HT1080 (cell line): ENCODE results near the gene OVCH2. TPM values are rescaled to one million over a fixed set of nuclear protein-coding genes. Genes with fewer than 3 reads are reported as not detected.
"Not testable (repeated sequence)": the region's sequence is repeated elsewhere in the genome, so short reads cannot be mapped to it uniquely, and the experiment has no call there.

Source experiments
- DNase-seq: peaks from one replicate; pipeline ENCODE4 v3.0.0-alpha.2; 2015; ENCODE audit warnings: low read depth
- polyA plus RNA-seq, 2 experiments: library from polyadenylated mRNA; depleted of rRNA; stranded (reverse); fragments of >200 nt; gene quantifications; 2 replicates each; pipeline ENCODE4 v1.2.3, GENCODE V29; 2015
- total RNA-seq: library from RNA; depleted of rRNA; stranded (reverse); fragments of >200 nt; shearing (Covaris generic); gene quantifications from 2 replicates; pipeline ENCODE4 v1.2.3, GENCODE V29; 2014; rRNA removed

Gene OVCH2, protein sequence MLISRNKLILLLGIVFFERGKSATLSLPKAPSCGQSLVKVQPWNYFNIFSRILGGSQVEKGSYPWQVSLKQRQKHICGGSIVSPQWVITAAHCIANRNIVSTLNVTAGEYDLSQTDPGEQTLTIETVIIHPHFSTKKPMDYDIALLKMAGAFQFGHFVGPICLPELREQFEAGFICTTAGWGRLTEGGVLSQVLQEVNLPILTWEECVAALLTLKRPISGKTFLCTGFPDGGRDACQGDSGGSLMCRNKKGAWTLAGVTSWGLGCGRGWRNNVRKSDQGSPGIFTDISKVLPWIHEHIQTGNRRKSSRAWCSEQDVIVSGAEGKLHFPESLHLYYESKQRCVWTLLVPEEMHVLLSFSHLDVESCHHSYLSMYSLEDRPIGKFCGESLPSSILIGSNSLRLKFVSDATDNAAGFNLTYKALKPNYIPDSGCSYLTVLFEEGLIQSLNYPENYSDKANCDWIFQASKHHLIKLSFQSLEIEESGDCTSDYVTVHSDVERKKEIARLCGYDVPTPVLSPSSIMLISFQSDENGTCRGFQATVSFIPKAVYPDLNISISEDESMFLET
- not detected in 2 replicates for total RNA-seq
- not detected in 2 replicates for polyA plus RNA-seq (2015; cell fraction: cytosol; rRNA removed)
- polyA plus RNA-seq (2015; cell fraction: nucleus; rRNA removed), result not detected in 2 replicates

DNA sequence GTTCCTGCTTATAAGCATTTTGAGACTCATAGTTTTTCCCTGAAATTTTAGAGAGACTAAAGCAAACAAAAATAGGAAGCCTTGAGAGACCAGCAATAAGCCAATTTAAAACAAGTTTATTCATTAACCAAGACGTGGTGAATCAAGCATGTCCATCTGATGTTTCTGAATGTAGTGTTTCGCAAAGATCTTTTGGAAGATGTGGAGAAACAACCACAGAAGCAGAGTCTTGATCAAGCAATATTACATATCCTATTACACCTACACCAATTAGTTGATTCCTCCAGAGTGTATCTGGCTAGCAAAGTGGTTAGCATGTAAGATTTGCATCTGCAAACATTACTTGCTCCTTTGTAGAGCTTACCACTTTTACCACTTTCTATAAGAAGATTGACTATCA is at the start of gene OVCH2:
Gene OVCH2 (minus strand): TSS at position 101 of the 400 bp plus-strand sequence. CDS start 83 bp downstream, at position 18.
- no peak for DNase-seq

DNA sequence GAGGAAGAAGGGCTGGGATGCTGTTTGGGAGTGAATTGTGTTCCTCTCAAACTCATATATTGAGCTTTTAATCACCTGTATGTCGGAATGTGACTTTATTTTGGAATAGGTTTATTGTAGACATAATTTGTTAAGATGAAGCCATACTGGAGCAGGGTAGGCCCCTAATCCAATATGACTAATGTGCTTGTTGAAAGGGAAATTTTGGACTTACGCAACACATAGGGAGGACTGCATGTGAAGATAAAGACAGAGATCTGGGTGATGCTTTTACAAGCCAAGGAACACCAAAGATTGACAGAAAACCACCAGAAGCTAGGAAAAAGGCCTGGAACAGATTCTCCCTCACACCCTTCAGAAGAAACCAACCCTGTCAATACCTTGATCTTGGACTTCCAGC is 43.2 kb upstream of the OVCH2 start:
- DNase-seq, result no peak

DNA sequence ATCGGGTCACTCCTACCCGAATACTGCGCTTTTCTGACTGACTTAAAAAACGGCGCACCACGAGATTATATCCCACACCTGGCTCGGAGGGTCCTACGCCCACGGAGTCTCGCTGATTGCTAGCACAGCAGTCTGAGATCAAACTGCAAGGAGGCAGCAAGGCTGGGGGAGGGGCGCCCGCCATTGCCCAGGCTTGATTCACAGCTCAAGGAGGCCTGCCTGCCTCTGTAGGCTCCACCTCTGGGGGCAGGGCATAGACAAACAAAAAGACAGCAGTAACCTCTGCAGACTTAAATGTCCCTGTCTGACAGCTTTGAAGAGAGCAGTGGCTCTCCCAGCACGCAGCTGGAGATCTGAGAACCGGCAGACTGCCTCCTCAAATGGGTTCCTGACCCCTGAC is 28.5 kb upstream of the OVCH2 start:
- DNase-seq, result not testable (repeated sequence)

DNA sequence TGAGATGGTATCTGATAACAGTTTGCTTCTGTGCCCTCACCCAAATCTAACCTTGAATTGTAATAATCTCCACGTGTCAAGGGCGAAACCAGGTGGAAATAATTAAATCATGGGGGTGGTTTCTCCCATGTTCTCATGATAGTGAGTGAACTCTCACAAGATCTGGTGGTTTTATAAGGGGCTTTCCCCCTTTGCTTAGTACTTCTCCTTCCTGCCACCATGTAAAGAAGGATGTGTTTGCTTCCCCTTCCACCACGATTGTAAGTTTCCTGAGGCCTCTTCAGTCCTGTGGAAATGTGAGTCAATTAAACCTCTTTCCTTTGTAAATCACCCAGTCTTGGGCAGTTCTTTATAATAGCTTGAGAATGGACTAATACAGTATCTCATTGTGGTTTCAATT is 8.5 kb upstream of the OVCH2 start:
- DNase-seq, result no peak

DNA sequence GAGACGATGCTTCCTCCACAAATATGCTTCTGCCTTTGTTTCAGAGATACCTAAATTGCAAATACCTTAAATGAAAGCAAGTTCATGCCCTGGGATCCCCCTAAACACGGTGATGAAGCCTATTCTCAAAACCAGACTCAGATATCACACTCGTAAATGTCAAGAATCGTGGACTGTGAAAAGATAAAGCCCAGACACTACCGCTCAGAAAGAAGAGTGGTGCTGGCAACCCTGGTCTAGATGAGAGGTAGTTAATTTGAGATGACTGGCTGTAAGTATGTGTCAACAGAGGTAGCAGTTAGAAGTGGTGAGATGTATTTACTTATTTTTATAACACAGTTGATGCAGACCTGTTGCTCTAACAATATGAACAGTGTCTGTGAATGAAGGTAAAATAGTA is 2.5 kb downstream of the OVCH2 start:
- no peak for DNase-seq

DNA sequence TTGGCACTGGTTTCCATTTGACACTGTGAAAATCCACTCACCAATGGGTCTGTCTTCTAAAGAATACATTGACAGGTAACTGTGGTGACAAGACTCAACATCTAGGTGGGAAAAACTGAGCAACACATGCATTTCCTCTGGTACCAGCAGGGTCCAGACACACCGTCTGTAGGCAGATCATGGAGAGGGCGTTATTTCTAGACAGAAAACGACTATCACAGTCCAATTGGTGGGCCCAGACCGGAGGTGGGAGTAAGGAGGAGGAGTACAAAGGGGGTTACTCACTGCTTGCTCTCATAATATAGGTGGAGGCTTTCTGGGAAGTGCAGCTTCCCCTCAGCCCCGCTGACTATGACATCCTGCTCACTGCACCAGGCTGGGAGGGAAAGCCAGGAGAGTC is 9.9 kb downstream of the OVCH2 start:
- DNase-seq, result peak; percentile 36

DNA sequence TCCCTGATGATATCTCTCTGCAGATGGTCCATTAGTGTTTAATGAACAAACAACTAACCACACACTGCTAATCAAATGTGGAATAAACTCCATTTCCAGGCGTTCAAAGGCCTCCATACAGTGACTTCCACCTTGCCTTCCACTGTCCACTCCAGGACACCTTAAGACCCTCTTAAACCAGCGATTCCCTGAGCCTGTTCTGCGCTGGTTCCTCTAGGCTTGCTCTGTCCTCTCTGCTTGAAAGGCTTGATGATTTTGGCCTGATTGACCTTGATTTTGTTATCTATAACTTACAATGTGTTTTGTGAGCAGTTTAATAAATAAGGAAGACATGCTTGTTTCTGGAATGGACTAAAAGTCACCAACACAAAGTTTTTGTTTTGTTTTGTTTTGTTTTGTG is 12.0 kb downstream of the OVCH2 start:
- no peak for DNase-seq

DNA sequence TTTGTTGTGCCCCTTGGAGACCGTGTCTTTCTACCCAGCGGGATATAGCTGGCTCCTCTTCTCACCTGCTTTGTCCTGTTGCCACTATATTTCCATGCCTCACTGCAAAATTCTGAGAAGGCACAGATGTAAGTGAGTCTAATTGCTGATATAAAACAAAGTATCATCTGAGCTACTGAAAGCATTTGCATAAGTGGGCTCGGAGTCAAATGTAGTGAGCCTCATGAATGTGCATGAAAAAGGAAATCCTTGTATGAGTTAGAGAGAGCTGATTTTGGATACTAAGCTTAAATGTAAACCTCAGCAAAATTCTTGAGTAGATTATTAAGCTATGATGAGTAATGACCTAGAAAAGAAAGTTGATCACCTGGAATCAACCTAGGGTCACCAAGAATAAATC is 13.9 kb downstream of the OVCH2 start:
- no peak for DNase-seq

DNA sequence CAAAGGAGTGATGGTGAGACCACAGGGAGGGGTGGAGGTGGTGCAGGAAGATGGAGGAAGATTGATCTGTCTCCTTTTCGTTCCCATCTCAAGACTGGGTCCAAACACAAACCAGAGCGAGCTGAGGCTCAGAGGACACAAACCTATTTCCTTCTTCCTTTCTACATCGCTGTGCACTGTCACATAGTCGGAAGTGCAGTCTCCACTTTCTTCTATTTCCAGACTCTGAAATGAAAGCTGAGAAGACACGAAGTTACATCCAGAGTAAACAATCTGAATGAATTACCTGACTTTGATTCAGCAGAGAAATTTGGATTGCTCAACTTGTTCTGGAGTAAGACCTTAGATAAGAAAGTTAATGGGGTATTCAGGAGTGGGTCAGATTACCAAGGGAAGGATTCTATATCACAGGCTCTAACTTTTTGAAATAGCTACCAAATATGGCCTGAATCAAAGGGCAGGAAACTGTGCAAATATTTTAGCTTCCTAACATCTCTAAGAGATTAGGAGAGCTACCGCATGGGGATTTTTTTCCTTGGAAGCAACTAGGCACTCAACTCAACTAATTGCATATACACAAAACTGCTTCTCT is 14.4 kb downstream of the OVCH2 start:
- DNase-seq, result no peak

DNA sequence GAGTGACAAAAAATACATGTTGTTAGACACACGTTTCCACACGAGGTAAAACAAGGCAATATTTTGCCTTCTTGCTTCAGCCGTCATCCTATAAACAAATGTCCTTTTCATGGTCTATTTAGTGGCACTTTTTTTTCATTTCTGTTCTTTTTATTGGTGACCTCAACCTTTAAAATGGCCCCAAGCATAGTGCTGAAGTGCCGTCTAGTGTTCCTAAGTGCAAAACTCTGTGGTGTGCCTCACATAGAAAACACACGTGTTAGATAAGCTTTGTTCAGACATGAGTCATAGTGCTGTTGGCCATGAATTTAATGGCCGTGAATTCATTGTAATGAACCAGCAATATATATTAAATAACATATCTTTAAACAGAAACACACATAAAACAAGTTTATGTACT is 15.6 kb downstream of the OVCH2 start:
- no peak for DNase-seq

DNA sequence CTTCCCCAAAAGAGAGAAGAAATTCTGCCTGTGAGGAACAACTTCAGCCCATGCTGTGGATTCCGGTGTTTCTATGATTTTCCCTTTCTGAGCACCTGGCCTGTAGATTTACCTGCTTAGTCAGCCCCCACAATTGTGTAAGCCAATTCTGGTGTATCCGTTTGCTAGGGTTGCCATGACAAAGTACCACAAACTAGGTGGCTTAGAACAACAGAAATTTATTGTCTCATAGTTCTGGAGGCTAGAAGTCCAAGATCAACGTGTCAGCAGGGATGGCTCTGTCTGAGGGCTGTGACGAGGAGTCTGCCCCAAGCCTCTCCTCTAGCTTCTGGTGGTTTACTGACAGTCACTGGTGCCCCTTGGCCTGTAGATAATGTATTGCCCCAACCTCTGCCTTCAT is 17.0 kb downstream of the OVCH2 start:
- DNase-seq, result no peak

DNA sequence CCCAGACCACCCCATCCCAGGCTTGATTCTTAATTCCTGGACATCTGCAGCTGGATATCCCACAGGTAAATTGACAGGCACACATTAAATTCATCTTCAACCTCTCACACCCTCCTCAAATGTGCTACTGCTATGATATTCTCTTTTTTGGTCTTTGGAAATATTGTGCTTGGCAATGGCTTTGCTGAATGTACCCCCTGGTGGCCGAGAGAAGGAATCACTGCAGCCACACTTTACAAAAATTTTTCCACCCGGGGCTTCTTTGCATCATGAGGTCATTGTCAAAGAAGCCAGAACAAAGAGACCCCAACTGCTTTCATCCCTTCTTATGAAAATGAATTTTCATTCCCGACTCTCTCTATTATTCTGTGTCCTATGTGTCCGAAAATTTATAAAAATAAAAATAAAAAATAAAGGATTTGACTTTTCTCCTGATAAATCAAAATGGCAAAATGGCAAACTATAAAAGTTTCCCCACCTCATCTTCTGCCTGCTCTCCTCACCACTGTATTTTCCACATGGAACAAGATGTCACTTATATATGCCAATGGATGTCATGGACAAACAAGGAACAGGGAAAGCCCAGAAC is 17.9 kb downstream of the OVCH2 start:
- no peak for DNase-seq

DNA sequence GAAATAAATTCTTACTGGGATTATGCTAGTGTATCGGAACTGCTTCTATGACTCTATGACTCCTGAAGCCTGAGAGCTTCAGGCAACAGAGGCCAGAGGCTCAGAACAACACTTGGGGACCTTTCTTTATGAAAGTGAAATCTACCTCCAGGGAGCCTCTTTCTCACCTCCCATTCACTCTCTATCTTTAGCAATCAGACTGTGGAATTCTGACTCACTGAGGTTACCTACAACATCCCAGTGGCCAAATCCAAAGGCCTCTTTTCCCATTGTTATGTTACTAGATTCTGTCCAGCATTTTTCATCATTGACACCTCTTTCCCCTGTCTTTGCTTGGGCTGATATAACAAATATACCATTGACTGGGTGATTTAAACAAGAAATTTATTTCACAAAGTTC is 18.9 kb downstream of the OVCH2 start:
- DNase-seq, result no peak

DNA sequence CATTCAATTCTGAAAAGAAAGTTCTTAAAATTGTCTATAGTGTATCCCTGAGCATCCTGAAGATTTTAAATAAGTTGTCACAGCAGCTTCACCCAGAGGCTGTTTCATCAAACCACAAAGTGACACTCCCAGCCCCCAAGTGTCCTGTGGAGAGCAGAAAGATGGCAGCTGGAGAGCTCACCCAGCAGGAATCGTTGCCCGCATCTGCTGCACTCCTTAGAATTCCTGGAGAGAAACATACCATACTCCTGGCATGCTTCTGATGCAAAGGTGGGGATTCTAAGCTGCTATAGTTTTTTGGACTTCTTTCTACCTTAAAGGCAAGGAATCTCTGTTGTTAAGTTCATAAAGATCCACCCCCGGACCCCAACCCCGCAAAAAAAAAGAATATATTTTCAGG is 19.5 kb downstream of the OVCH2 start:
- no peak for DNase-seq

DNA sequence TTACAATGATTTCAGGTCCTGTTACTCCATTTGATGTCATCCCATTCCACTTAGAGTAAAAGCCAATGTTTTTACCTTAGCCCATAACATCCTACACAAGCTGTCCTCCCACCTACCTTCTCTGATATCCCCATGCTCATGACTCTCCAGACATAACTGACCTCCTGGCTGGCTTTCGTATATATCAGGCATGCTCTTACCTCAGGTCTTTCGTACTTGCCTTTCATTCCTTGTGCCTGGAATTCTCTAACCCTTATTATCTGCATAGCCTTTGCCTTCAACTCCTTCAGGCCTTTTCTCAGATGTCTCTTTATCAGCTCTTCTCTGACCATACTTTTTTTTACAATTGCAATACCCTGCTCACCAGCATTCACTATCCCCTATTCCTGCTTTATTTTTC is 22.7 kb downstream of the OVCH2 start:
- DNase-seq, result no peak

DNA sequence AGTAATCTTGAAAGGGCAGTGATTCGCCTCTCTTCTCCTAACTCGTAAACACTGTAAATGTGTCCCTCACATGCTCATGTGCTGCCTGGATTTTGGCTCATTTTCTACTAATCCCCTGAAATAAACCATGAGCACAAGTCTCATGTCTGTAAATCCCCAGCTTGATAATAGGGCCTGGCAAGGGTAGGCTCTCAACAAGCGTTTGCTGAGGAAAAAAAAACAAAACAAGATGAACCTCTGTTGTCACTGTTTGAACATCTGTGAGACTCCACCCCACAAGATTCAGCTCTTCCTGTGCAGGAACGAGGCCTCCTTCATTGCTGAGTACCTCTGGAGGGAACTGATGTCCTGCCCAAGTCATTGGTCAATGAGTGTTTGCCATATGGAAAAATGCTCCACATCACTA is 28.5 kb downstream of the OVCH2 start:
- DNase-seq, result no peak

DNA sequence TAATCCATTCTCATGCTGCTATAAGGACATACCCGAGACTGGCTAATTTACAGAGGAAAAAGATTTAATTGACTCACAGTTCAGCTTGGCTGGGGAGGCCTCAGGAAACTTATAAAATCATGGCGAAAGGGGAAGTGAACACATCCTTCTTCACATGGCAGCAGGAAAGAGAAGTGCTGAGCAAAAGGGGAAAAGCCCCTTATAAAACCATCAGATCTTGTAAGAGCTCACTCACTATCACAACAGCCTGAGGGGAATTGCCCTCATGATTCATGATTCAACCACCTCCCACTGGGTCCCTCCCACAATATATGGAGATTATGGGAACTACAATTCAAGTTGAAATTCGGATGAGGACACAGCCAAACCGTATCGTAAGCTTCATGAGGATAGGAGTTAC is 29.2 kb downstream of the OVCH2 start:
- peak; percentile 83 for DNase-seq

DNA sequence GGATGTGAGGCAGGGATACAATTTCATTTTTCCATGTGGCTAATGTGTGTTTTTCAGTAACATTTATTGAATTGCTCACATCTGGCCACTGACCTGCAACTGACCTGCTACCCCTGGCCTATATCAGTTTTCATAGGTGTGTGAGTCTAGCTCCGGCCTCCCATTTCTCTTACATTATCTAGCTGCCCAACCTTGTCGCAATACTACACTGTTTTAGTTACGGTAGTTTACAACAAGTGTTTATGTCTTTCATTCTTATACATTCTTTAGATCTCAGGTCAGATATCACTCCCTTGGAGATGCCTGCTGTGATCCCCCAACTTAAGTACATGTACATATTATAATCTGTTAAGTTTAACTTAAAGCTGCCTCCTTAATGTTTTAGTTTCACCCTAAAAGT is 30.6 kb downstream of the OVCH2 start:
- DNase-seq, result no peak

DNA sequence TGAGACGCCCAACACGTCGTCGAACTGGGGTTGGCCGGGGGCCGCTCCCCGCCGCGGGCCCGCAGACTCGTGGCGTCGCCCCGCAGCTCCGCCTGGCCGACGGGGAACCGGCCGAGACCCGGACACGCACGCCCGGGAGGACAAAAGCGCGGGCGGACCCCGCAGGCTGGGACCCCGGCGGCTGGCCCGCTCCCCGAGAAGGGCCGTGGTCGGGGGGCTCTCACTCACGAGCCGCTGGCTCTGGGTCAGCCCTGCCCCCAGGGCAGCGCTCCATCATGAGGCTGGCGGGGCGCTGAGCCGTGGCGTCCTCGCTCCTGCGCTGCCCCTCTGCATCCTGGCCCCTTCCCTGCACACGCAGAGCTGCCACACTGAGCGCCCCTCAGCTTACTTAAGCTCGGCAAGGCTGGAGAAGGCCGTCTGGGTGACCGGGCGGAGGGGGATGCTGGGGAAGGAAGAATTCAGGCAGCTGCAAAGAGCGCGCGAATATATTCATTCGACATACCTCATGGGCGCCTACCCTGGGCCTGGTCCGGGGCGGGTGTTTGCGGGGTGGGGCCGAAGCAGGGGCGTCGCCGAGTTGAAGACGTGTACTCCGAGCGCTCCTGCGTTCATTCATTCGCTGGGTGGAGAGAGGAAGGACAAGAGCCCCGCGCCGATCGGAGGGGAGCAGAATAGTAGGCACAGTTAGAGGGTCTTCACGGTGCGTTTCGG is 32.4 kb downstream of the OVCH2 start:
- DNase-seq, result no peak

DNA sequence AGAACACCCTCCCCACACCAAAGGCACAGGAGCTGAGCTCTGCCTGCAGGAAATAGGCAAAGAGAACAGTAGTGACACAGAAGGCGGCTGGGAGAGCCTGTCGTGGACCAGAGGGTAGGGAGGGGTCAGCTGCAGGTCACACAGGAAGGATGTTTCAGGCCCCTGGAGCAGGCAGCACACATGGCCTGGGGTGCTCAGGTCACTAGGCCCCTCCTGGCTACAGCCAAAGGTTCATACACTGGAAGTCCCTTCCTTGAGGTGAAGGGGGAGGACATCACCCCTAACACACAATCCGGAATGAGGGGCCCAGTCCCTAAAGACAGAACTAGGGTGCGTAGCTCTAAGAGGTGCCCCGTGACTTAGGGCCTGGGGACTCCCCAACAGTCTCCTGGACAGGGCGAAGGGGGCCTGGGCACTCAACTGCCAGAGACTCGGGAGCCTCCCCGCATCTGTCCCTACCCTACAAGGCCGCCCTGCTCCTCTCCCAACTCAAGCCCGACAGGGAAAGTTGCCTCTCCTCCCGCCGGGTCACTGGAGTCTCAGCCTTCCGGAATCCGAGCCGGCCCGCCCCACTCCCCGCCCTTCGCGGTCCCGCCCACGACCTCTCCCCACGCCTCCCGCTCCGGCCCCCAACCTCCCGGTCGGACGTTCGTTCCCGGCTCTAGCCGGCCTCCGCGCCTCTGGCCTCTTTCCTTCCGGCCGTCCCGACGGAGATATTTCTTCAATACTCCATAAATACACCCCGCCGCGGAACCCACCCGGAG is 33.1 kb downstream of the OVCH2 start, which contains the start of gene CYB5R2:
Gene CYB5R2 (minus strand): TSS at position 541 of the 764 bp plus-strand sequence. CDS start 675 bp downstream, outside the sequence.
- no peak for DNase-seq
